LNCAP (cell line): ENCODE results near the gene PTCD2.

Source experiments
- CTCF ChIP-seq: fragments of 450-650 bp; IDR thresholded peaks from 2 replicates; pipeline ENCODE4 v1.5.1; 2017; ENCODE audit warnings: mild to moderate bottlenecking

PTCD2 gene

DNA sequence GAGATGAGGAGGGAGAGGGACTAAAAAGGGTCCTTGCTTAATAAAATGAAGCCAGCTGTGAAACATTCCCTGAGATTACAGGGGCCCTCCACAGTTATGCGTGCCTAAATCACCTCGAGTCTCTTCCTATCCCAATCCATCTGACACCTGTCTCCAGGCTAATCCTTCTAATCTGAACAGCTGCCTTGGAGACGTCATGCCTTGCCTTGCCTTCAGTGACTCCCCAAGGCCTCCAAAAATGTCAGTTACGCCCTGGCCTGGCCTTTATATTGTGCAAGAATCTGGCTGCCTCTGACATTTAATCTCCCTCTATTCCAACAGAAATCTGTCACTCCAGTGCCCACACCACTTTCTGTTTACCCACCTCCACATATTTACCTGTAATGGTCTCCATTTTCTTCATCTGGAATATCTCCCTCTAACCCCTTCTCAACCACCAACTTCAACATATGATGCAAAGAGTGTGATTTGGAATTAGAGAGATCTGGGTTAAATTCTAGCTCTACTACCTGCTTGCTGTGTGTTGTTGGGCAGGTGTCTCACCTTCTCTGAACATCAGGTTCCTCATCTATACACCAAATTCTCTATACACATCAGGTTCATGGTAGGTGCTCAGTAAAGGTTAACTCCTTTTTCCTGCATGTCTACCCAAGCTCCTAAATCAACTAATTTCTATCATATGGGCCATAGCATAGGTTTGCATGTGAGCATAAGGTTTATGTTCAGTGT lies 57.9 kb downstream of the PTCD2 start:
- no peak for TF ChIP-seq CTCF

- TF ChIP-seq CTCF, result no peak
Measured at GRCh38 chr5:72378639-72379289, 58.6 kb downstream of the PTCD2 start.

- TF ChIP-seq CTCF, result no peak
Measured at GRCh38 chr5:72379936-72380335, 59.8 kb downstream of the PTCD2 start.

GRCh38 chr5:72380492-72381274 lies 60.5 kb downstream of the PTCD2 start:
- TF ChIP-seq CTCF, result no peak

- TF ChIP-seq CTCF, result no peak
Measured at GRCh38 chr5:72383280-72383679, 63.1 kb downstream of the PTCD2 start.

DNA sequence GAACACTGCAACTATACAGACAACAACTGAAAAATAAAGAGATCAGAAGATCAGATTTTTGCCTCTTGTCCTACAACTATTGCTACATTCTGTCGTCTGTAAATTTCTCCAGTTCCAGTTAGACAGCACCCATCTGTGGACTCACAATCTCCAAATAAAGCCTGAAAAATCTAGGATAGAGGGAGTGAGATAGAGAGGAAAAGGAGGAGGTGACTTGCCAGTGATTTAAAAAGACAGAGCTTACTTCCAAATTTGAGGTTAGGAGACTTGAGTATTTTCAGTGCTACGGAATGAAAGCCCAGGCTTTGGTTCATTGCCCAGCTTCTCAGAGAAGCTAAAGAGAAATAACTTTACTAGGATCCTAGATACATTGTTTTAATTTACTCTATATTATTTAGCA lies 63.6 kb downstream of the PTCD2 start:
- no peak for TF ChIP-seq CTCF

DNA sequence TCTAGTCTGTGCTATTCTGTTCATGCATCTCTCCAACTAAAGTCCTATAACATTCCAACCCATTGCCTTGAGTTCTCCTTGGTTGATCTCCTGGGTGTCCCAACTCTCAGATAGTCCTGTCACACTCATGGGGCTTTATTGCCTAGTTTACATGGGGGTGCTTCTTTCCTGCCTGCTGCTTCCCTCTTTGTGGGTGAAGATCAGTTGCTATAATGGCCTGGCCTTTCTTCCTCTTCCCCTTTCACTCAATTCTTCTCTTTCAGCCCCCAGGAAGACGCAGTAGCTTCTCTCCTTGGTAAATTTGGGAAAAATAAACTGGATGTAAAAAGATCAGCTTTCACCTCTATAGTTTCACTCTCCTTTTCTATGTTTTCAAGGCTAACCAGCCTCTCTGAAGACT lies 66.5 kb downstream of the PTCD2 start:
- no peak for TF ChIP-seq CTCF
